Activated CD4-positive, alpha-beta T cell treated with anti-CD3 and anti-CD28 coated beads, Interleukin-2, Interleukin-4, amounts not matched to agents 100 ng/mL and 50 ng/mL, durations not matched to agents 16 hours and 8 hours (primary cell): ENCODE measurements around the gene PIGQ.

Experiments used
- DNase-seq: peaks from one replicate; pipeline ENCODE4 v3.0.0-alpha.2; 2020; ENCODE audit warnings: low spot score

The PIGQ gene

DNA sequence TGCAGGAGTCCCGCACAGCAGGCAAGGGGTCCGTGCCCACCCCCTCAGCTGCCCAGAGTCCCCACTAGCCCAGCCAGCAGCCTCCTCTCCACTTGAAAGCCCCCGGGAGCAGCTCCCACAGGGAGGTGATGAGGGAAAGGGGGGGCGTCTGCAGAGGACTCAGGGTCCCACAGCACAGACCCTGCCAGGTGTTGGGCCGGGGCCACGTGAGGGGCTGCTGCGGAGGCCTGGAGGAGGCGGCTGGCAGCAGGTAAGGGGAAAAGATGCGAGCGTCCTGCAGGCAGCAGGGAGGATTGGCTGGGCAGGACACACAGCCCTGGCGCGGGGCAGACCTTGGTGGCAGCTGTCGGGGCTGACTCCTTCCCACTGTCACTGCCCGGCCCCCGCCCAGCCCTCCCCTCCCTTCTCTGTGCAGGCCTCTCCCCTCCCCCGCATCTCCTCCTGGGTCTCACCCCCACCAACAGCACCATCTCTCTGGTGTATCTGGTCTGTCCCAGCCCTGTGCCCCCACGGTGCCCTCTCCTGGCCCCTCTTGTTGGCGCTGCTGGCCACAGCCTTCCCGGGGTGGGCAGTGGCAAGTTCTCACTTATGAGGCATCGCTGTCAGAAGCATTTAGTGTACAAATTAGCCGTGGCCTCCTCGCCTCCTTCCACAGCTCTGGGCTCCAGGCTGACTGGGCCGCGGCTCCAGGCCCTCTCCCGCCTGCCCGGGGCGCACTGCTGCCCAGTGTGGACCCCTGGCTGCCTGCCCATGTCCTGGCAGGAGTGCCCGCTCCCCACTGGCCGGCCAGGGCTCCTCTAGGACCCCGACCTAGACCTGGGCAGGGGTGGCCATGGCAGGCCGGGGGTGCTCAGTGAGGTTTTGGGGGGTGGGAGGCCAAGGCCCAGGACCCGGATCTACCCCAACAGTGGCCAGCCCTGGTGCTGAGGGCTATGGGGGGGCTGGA, 14.0 kb upstream of the PIGQ start:
- no peak for DNase-seq

DNA sequence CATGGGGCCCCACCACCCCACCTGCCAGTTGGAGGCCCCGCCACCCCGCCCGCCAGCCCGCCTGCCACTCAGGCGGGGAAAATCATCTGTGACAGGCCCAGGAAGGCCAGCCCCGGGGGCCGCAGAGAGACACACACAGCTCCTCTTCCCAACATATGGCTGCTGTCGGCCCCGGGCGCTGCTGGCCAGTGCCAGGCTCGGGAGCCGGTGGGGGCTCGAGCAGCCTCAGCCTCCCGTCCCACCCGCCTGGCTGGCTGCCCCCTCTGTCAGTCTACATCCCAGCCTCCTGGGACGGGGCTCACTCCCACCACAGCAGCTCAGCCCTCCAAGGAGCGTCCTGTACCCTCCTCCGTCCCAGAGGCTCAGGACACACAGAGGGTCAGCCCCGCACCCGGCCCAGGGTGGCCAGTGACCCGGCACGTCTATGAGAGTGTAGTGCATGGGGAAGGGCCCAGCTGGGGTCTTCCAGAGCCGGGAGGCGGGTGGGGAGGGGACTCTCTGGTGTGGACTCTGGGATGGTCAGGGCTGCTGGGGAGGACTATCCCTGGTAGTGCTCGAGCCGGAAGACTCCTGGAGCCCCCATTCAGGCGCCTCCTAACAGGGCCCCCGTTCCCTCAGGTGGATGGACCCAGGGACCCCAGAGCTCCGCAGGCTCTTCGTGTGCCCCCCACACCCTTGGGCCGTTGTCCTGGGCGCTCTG, 13.1 kb upstream of the PIGQ start:
- no peak for DNase-seq

GRCh38 chr16:557463-558297, 12.1 kb upstream of the PIGQ start:
- DNase-seq = no peak

- DNase-seq = no peak
Observed at GRCh38 chr16:558298-559020, 11.3 kb upstream of the PIGQ start.

DNA sequence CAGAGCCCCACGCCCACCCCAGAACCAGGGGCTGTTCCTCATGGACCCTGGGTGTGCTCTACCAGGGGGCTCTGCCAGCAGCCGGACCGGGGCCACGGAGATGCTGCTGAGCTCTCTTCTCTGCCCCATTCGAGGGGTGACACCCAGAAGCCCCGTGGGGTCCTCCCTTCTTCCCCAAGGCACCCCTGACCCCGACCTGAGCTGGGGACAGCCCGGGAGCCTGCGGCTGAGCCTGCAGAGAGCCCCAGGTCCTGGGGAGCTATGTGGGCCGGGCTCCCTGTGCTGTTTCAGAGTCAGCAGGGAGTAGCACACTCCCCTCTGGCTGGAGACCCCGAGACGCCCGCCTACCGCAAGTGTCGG, 10.8 kb upstream of the PIGQ start:
- DNase-seq = no peak

- no peak for DNase-seq
Observed at GRCh38 chr16:559411-560203, 10.2 kb upstream of the PIGQ start.

- DNase-seq = no peak
Observed at GRCh38 chr16:560204-560700, 9.5 kb upstream of the PIGQ start, which contains the start of gene PRR35. Gene PRR35 (plus strand): TSS chr16:560394. CDS start chr16:563295, 2,901 bp downstream.

GRCh38 chr16:560701-561412, 8.9 kb upstream of the PIGQ start:
- no peak for DNase-seq

- no peak for DNase-seq
Observed at GRCh38 chr16:561413-561794, 8.4 kb upstream of the PIGQ start.

GRCh38 chr16:561957-562938, 7.5 kb upstream of the PIGQ start:
- no peak for DNase-seq

DNA sequence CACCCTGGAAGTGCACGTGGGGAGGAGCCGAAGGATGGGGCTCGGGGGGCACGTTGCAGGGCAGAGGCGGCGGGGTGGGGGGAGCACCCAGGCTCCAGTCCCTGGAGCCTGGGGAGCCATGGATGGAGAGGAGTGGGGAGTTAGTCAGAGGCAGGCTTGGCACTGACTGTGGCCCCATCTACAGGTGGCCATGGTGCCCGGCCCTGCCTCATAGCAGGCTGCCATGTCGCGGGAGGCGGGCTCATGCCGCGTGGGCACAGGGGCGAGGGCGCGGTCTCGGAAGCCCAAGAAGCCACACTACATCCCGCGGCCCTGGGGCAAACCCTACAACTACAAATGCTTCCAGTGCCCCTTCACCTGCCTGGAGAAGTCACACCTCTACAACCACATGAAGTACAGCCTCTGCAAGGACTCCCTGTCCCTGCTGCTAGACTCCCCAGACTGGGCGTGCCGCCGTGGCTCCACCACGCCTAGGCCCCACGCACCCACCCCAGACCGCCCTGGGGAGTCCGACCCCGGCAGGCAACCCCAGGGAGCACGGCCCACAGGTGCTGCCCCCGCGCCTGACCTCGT, 6.6 kb upstream of the PIGQ start:
- no peak for DNase-seq

DNA sequence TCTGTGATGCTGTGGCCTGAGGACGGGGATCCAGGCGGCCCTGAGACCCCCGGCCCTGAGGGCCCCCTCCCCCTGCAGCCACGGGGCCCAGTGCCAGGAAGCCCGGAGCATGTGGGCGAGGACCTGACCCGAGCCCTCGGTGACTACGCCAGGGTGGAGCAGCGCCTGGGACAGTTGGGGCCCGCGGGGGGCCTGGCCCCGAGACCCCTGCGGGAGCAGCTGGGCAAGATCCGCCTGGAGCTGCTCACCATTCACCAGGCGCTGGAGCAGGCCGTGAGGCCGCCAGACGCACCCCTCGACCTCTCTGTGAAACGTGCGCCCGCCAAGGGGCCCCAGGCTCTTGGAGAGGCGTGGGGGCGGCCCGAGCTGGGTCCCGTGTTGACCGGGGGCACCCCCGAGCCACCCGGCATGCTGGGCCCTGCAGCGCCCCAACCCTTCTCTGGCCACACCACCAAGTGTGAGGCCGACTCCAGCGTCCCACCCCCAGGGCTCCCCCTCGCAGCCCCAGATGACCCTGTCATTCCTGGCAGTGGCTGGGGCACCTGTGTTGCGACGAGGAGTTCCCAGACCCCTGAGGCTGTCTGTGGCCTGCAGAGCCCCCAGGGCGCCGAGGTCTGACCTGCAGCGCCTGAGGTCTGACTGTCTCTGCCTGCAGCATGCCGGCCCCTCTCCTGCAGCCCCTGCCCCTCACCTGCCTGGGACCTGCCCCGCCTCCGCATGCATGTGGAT, 4.9 kb upstream of the PIGQ start:
- DNase-seq = no peak

- DNase-seq = no peak
Observed at GRCh38 chr16:565419-566330, 4.1 kb upstream of the PIGQ start.

- DNase-seq = peak; percentile 55
Observed at GRCh38 chr16:566475-567372, 3.0 kb upstream of the PIGQ start, which contains the start of gene NHLRC4. Gene NHLRC4 (plus strand): TSS chr16:567005. CDS start chr16:568048, 1,043 bp downstream.
